Gastrocnemius medialis (tissue), 4 donors: ENCODE measurements around the gene ISL2. TPM values are rescaled to one million over a fixed set of nuclear protein-coding genes. Genes with fewer than 3 reads are reported as not detected.

Experiments used
- ATAC-seq, 2 donors: fragments of 150-250 bp; one replicate each; pipeline ENCODE4 v1.9.1; 2016
- DNase-seq, 2 donors: peaks; one replicate each; pipeline ENCODE4 v3.0.0-alpha.2; 2019
- H3K27ac ChIP-seq, 4 donors: fragments of 200-600 bp; sonication (generic); 1 replicate in 1 of 4; 2 replicates in 3 of 4; pipeline ENCODE4 v1.5.1; 2016 to 2018; ENCODE audit warnings: mild to moderate bottlenecking in 2 of 4, moderate library complexity in 1 of 4
- H3K27me3 ChIP-seq, 3 donors: fragments of 200-600 bp; sonication (generic) in 2 of 3; 1 replicate in 1 of 3; 2 replicates in 2 of 3; pipeline versions ENCODE4 v1.5.1 to v1.6.0; 2016 to 2019; ENCODE audit warnings: mild to moderate bottlenecking in 1 of 3, moderate library complexity in 1 of 3
- H3K36me3 ChIP-seq, 2 donors: fragments of 200-600 bp; sonication (generic) in 1 of 2; one replicate each; pipeline ENCODE4 v1.5.1; 2017 to 2018
- H3K4me1 ChIP-seq, 2 donors: fragments of 200-600 bp; sonication (generic) in 1 of 2; one replicate each; pipeline ENCODE4 v1.5.1; 2016 to 2017; ENCODE audit warnings: mild to moderate bottlenecking in 2 of 2
- H3K4me3 ChIP-seq, 4 donors: fragments of 200-600 bp; sonication (generic) in 3 of 4; 1 replicate in 1 of 4; 2 replicates in 3 of 4; pipeline ENCODE4 v1.5.1; 2016 to 2019; ENCODE audit warnings: mild to moderate bottlenecking in 2 of 4
- H3K9me3 ChIP-seq, 3 donors: fragments of 200-600 bp; sonication (generic) in 2 of 3; 1 replicate in 1 of 3; 2 replicates in 2 of 3; pipeline ENCODE4 v1.5.1; 2016 to 2019
- CTCF ChIP-seq, 5 experiments: fragments of 450-650 bp in 3 of 5; fragments of 200-600 bp in 2 of 5; sonication (generic) in 2 of 5; IDR thresholded peaks in 4 of 5; conservative IDR thresholded peaks in 1 of 5; 1 replicate in 4 of 5; 2 replicates in 1 of 5; pipeline ENCODE4 v1.5.1; 2016 to 2019; ENCODE audit warnings: antibody characterized with exemption in 5 of 5, mild to moderate bottlenecking in 3 of 5, moderate library complexity in 3 of 5
- POLR2A ChIP-seq, 2 donors: fragments of 450-650 bp; IDR thresholded peaks; one replicate each; pipeline ENCODE4 v1.6.1; 2017; ENCODE audit warnings: antibody characterized with exemption in 2 of 2, mild to moderate bottlenecking in 2 of 2, moderate library complexity in 2 of 2
- in situ Hi-C, 4 donors: fragments of 200-750 bp; cut with MboI; loops; one replicate each; pipeline versions ENCODE4 v1.15.0 to v1.8.0; 2017; ENCODE audit warnings: low sequenced_read_pairs in 4 of 4
- intact Hi-C: fragments of 100-400 bp; cut with DNase I; formaldehyde crosslinking; loops from one replicate; pipeline ENCODE4 v1.15.1; 2023; ENCODE audit warnings: low total_unique reads
- total RNA-seq, 4 donors: library from RNA; depleted of rRNA; stranded (reverse); fragments of >200 nt; gene quantifications; one replicate each; pipeline versions ENCODE4 v1.1.0 to v1.2.3, GENCODE V29; 2016

ISL2 gene
- total RNA-seq, 4 donors from 2014 or later = not detected

- in situ Hi-C loops = loop anchor here in 1 of 4 donors (10.0 kb wide), 1 partner anchor 119 kb away; no protein-coding TSS in a partner anchor
- ATAC-seq = no peak
Observed at GRCh38 chr15:76313731-76314130, 22.8 kb upstream of the ISL2 start.

GRCh38 chr15:76320012-76320411 is 16.6 kb upstream of the ISL2 start:
- no peak for DNase-seq
- intact Hi-C loops (no loop called here), in situ Hi-C loops (no loop called here)
- Histone ChIP-seq H3K4me1 (no peaks in the 10 kb centered on the region), H3K27ac (no peak overlapping the region), H3K9me3 (no peaks in the 10 kb centered on the region), H3K36me3 (no peaks in the 10 kb centered on the region), H3K4me3 (no peak overlapping the region), H3K27me3 (peaks cover 0 to 4% (median 0%) of the 10 kb centered on the region in 3 donors)
- TF ChIP-seq CTCF (IDR thresholded peaks at IDR 0.05 in 4 of 5, conservative IDR thresholded peaks at IDR 0.05 in 1 of 5) (no peak), POLR2A (IDR thresholded peaks at IDR 0.05) (no peak)
- no peak for ATAC-seq

More at GRCh38 chr15:76313731-76314130, 22.8 kb upstream of the ISL2 start:
- no peak for DNase-seq
- no peak for TF ChIP-seq CTCF (IDR thresholded peaks at IDR 0.05 in 4 of 5, conservative IDR thresholded peaks at IDR 0.05 in 1 of 5)
- no peak for TF ChIP-seq POLR2A (IDR thresholded peaks at IDR 0.05)
- Histone ChIP-seq H3K36me3 (no peaks in the 10 kb centered on the region), H3K4me3 (no peak overlapping the region), H3K27ac (no peak overlapping the region), H3K27me3 (no peaks in the 10 kb centered on the region), H3K4me1 (peaks cover 18 to 19% of the 10 kb centered on the region in 2 donors), H3K9me3 (no peaks in the 10 kb centered on the region)
- intact Hi-C loops = loop anchor here (2.0 kb wide), 1 partner anchor 117 kb away; no protein-coding TSS in a partner anchor

GRCh38 chr15:76321171-76321570 is 15.4 kb upstream of the ISL2 start:
- H3K9me3 ChIP-seq = no peaks in the 10 kb centered on the region
- H3K4me3 ChIP-seq = no peak overlapping the region
- no peaks in the 10 kb centered on the region for H3K4me1 ChIP-seq
- DNase-seq (no peak), ATAC-seq (no peak)
- peaks cover 0 to 5% (median 0%) of the 10 kb centered on the region in 3 donors for H3K27me3 ChIP-seq
- in situ Hi-C loops = no loop called here
- H3K36me3 ChIP-seq = no peaks in the 10 kb centered on the region
- no peak for TF ChIP-seq POLR2A (IDR thresholded peaks at IDR 0.05)
- H3K27ac ChIP-seq = no peak overlapping the region
- intact Hi-C loops = no loop called here

- intact Hi-C loops = no loop called here
- no peak for ATAC-seq
- TF ChIP-seq CTCF (IDR thresholded peaks at IDR 0.05 in 4 of 5, conservative IDR thresholded peaks at IDR 0.05 in 1 of 5) (no peak), POLR2A (IDR thresholded peaks at IDR 0.05) (no peak)
Observed at GRCh38 chr15:76321602-76322001, 15.0 kb upstream of the ISL2 start.

GRCh38 chr15:76324066-76324465 is 12.5 kb upstream of the ISL2 start:
- no peaks in the 10 kb centered on the region for H3K9me3 ChIP-seq
- H3K36me3 ChIP-seq = no peaks in the 10 kb centered on the region
- peaks cover 4 to 11% of the 10 kb centered on the region in 2 donors for H3K4me1 ChIP-seq
- TF ChIP-seq POLR2A (IDR thresholded peaks at IDR 0.05) (no peak), CTCF (IDR thresholded peaks at IDR 0.05 in 4 of 5, conservative IDR thresholded peaks at IDR 0.05 in 1 of 5) (no peak)
- H3K27me3 ChIP-seq = peaks cover 0 to 5% (median 0%) of the 10 kb centered on the region in 3 donors
- in situ Hi-C loops (no loop called here), intact Hi-C loops (no loop called here)
- ATAC-seq (no peak), DNase-seq (no peak)
- H3K27ac ChIP-seq = no peak overlapping the region
- no peak overlapping the region for H3K4me3 ChIP-seq

More at GRCh38 chr15:76321602-76322001, 15.0 kb upstream of the ISL2 start:
- in situ Hi-C loops = no loop called here
- Histone ChIP-seq H3K27ac (peak overlapping the region in 1 of 4 donors; percentile 70), H3K4me1 (no peaks in the 10 kb centered on the region), H3K36me3 (no peaks in the 10 kb centered on the region), H3K9me3 (no peaks in the 10 kb centered on the region), H3K27me3 (peaks cover 0 to 5% (median 0%) of the 10 kb centered on the region in 3 donors), H3K4me3 (no peak overlapping the region)
- DNase-seq = no peak
